T-helper 17 cell (primary cell): Measurements from ENCODE around the gene MFF. TPM values are rescaled to one million over a fixed set of nuclear protein-coding genes. Genes with fewer than 3 reads are reported as not detected.
A peak's percentile ranks its signal among the peaks of the same experiment; 100 is the strongest.
"Not testable (repeated sequence)": the region's sequence is repeated elsewhere in the genome, so short reads cannot be mapped to it uniquely, and the experiment has no call there.

Source experiments
- ATAC-seq: fragments of 150-1000 bp; cut with Tn5 transposase; 2 replicates; pipeline ENCODE4 v1.10.0; 2021; ENCODE audit warnings: mild to moderate bottlenecking, moderate library complexity
- DNase-seq, 3 donors: peaks; one replicate each; pipeline versions ENCODE4 v3.0.0 to v3.0.0-alpha.2; 2020 to 2021
- H3K9me3 ChIP-seq: one replicate; pipeline ENCODE4 v1.7.0; 2013; ENCODE audit warnings: low read length, mild to moderate bottlenecking; ENCODE audit not compliant: control insufficient read depth, poor library complexity, severe bottlenecking
- H3K27ac Mint-ChIP-seq: one replicate; pipeline ENCODE4 v1.8.0; 2022; ENCODE audit warnings: mild to moderate bottlenecking, moderate library complexity, mixed read lengths
- H3K27me3 Mint-ChIP-seq: one replicate; pipeline ENCODE4 v1.8.0; 2022; ENCODE audit warnings: mixed read lengths
- H3K36me3 Mint-ChIP-seq: one replicate; pipeline ENCODE4 v1.8.0; 2022; ENCODE audit warnings: low read depth, mixed read lengths
- H3K4me1 Mint-ChIP-seq: one replicate; pipeline ENCODE4 v1.8.0; 2022; ENCODE audit warnings: mild to moderate bottlenecking, mixed read lengths
- H3K4me3 Mint-ChIP-seq: one replicate; pipeline ENCODE4 v1.8.0; 2022; ENCODE audit warnings: mild to moderate bottlenecking, moderate library complexity, mixed read lengths
- total RNA-seq, 4 donors: library from RNA in 2 of 4; stranded (reverse) in 2 of 4; gene quantifications; one replicate each; pipeline ENCODE4 v1.2.3 and lab custom pipeline; 2022 to 2026

Gene MFF
- total RNA-seq, 2 donors from 2014 or later, result 47.7 to 49.3 TPM

DNA sequence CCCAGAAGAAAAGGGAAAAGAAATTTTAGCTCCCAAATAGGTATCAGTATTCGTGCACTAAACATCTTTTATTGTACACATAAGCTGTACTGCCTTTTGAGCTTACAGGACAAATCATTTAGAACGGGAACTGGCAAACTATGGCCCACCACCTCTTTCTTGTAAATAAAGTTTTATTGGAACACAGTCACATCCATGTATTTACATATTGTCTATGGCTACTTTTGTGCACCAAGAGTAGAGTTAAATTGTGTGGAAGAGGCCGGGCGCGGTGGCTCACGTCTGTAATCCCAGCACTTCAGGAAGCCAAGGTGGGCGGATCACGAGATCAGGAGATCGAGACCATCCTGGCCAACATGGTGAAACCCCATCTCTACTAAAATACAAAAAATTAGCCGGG is 48.3 kb downstream of the MFF start:
- Mint-ChIP-seq H3K36me3 (no peaks in the 10 kb centered on the region), H3K4me1 (peaks cover 2% of the 10 kb centered on the region), H3K4me3 (no peak overlapping the region), H3K27ac (peak overlapping the region; percentile 77), H3K27me3 (peaks cover 35% of the 10 kb centered on the region)
- no peaks in the 10 kb centered on the region for H3K9me3 ChIP-seq
- no peak for DNase-seq
- no peak for ATAC-seq

DNA sequence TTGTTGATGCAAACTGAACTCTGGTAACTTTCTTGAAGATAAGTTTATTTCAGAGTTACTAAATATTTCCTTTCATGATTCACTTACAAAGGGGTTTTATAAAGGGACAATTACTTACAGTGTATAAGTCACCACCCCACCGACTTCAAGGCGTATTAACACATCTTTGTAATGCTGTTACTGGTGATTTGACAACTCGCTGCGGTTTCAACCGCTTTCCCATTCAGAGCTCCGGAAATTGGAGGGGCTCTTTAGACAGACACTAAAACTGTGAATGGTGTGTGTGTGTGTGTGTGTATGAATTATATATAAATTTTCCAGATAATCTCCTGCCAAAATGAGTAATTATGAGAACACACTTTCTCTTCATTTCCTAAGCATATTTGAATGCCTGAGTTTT is 49.1 kb downstream of the MFF start:
- Mint-ChIP-seq H3K4me1 (peaks cover 2% of the 10 kb centered on the region), H3K27me3 (peaks cover 43% of the 10 kb centered on the region), H3K27ac (no peak overlapping the region), H3K36me3 (no peaks in the 10 kb centered on the region), H3K4me3 (no peak overlapping the region)
- no peaks in the 10 kb centered on the region for H3K9me3 ChIP-seq
- DNase-seq (no peak), ATAC-seq (peak; percentile 28)

DNA sequence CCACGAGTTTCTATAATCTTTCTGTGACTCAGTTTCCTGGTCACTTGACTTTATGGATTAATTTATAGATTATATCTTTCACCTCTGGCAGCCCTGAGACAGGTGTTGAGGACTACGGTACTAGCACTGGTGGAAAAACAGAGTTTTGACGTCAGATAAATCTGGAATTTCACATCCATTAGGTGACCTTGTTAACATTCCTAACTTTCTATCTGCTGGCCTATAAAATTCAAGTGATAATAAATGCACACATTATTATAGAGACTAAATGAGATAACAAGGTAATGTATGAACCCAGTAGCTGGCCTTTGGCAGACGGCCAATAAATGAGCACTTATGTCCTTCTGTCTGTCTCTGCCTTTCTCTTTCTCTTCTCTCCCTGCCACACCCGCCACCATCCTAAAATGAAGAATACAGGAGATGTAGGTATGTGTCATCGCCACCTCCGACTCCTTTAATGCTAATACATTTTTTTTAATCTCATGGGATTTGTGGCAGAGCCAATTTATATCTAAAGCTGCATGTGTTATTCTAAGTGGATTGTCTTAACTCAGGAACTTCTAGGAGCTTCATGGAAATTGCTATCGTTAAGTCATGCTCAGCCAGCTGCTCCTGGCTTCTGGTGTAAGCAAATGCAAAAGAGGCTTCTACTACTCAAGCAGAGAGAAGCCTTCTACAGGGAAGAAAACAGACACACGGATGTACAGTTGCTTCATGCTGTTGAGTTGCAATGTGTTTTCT is 51.8 kb downstream of the MFF start:
- no peaks in the 10 kb centered on the region for H3K9me3 ChIP-seq
- H3K27me3 Mint-ChIP-seq, result peaks cover 51% of the 10 kb centered on the region
- H3K4me1 Mint-ChIP-seq, result peaks cover 2% of the 10 kb centered on the region
- H3K27ac Mint-ChIP-seq, result no peak overlapping the region
- DNase-seq (no peak), ATAC-seq (no peak)
- H3K4me3 Mint-ChIP-seq, result no peak overlapping the region
- no peaks in the 10 kb centered on the region for H3K36me3 Mint-ChIP-seq

GRCh38 chr2:227377467-227378351 is 52.7 kb downstream of the MFF start:
- no peaks in the 10 kb centered on the region for H3K9me3 ChIP-seq
- ATAC-seq, result no peak
- H3K27me3 Mint-ChIP-seq, result peaks cover 51% of the 10 kb centered on the region
- H3K36me3 Mint-ChIP-seq, result no peaks in the 10 kb centered on the region
- DNase-seq, result no peak
- no peak overlapping the region for H3K27ac Mint-ChIP-seq
- H3K4me1 Mint-ChIP-seq, result peaks cover 2% of the 10 kb centered on the region
- no peak overlapping the region for H3K4me3 Mint-ChIP-seq

GRCh38 chr2:227378371-227378782 is 53.3 kb downstream of the MFF start:
- Mint-ChIP-seq H3K4me1 (peaks cover 2% of the 10 kb centered on the region), H3K36me3 (no peaks in the 10 kb centered on the region), H3K27me3 (peaks cover 52% of the 10 kb centered on the region), H3K27ac (no peak overlapping the region), H3K4me3 (no peak overlapping the region)
- no peak for DNase-seq
- no peaks in the 10 kb centered on the region for H3K9me3 ChIP-seq
- ATAC-seq, result no peak

GRCh38 chr2:227379095-227379494 is 54.0 kb downstream of the MFF start, which contains the start of gene TM4SF20:
TM4SF20 (minus strand) TSS chr2:227379306; CDS start chr2:227379268, 38 bp downstream.
- H3K4me3 Mint-ChIP-seq, result no peak within 1 kb of the TSS
- H3K27ac Mint-ChIP-seq, result no peak within 1 kb of the TSS
- no peaks in the 10 kb centered on the region for H3K9me3 ChIP-seq
- no peaks in the 10 kb centered on the region for H3K36me3 Mint-ChIP-seq
- ATAC-seq, result no peak
- peaks cover 58% of the 10 kb centered on the region for H3K27me3 Mint-ChIP-seq
- H3K4me1 Mint-ChIP-seq, result peaks cover 2% of the 10 kb centered on the region
- no peak for DNase-seq

DNA sequence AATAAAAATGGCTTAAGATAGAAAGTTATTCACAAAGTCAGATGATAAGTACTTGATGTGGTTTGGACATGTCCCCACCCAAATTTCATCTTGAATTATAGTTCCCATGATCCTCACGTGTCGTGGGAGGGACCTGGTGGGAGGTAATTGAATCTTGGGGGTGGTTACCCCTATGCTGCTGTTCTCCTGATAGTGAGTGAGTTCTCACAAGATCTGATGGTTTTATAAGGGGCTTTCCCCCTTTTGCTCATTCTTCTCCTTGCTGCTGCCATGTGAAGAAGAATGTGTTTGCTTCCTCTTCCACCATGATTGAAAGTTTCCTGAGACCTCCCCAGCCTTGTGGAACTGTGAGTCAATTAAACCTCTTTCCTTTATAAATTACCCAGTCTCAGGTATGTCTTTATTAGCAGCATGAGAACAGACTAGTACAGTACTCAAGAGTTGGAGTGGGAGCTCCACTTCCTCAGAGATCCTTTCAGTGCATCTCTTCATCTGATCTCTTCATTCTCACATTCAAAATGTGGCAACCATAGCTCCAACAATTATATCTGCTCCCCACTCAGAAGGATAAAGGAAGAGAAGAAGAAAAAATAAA is 57.3 kb downstream of the MFF start:
- not testable (repeated sequence) for H3K4me3 Mint-ChIP-seq, DNase-seq, H3K36me3 Mint-ChIP-seq, ATAC-seq, H3K4me1 Mint-ChIP-seq, H3K27ac Mint-ChIP-seq, H3K9me3 ChIP-seq
- H3K27me3 Mint-ChIP-seq, result peaks cover 50% of the 10 kb centered on the region

- Mint-ChIP-seq H3K4me1 (no peaks in the 10 kb centered on the region), H3K36me3 (no peaks in the 10 kb centered on the region), H3K27me3 (peaks cover 39% of the 10 kb centered on the region), H3K27ac (no peak overlapping the region), H3K4me3 (no peak overlapping the region)
- H3K9me3 ChIP-seq, result no peaks in the 10 kb centered on the region
- ATAC-seq (no peak), DNase-seq (no peak)
These were observed 58.6 kb downstream of the MFF start for GRCh38 chr2:227383686-227384085.

GRCh38 chr2:227386630-227387029 is 61.6 kb downstream of the MFF start:
- peaks cover 28% of the 10 kb centered on the region for H3K27me3 Mint-ChIP-seq
- ATAC-seq, result no peak

GRCh38 chr2:227387583-227387982 is 62.5 kb downstream of the MFF start, which contains the start of gene SCYGR1:
SCYGR1 (minus strand) TSS chr2:227387949; CDS start chr2:227387949, 0 bp downstream.
- DNase-seq, H3K9me3 ChIP-seq, H3K4me3 Mint-ChIP-seq, H3K27ac Mint-ChIP-seq, H3K4me1 Mint-ChIP-seq, H3K36me3 Mint-ChIP-seq, ATAC-seq: not testable (repeated sequence)
- H3K27me3 Mint-ChIP-seq, result peaks cover 24% of the 10 kb centered on the region

More at GRCh38 chr2:227386630-227387029, 61.6 kb downstream of the MFF start:
- no peak overlapping the region for H3K4me3 Mint-ChIP-seq
- no peaks in the 10 kb centered on the region for H3K36me3 Mint-ChIP-seq
- no peak overlapping the region for H3K27ac Mint-ChIP-seq
- no peak for DNase-seq
- no peaks in the 10 kb centered on the region for H3K9me3 ChIP-seq
- no peaks in the 10 kb centered on the region for H3K4me1 Mint-ChIP-seq

DNA sequence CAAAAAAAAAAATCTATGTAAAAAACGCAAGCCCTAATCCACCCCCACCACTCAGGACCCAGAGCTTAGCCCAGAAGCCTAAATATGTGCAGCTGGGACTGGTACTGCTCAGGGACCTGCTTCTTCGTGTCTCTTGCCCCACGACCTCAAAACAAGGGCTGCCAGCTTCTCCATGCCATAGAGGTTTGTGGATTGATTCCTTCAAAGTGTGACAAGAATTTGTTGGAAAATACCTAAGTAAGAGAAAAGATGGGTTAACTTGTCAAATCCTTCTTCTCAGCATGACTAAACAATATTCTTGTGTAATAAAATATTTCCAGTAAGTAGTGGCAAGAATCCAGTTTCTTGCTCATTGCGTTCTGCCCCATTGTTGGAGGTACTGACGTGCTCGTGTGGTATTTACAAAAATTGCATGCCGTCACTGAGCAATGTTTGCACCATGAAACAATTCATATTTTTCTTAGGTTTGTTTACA is 63.5 kb downstream of the MFF start:
- Mint-ChIP-seq H3K36me3 (no peaks in the 10 kb centered on the region), H3K4me3 (no peak overlapping the region), H3K27me3 (peaks cover 21% of the 10 kb centered on the region), H3K4me1 (no peaks in the 10 kb centered on the region), H3K27ac (no peak overlapping the region)
- DNase-seq (no peak), ATAC-seq (no peak)
- H3K9me3 ChIP-seq, result no peaks in the 10 kb centered on the region

DNA sequence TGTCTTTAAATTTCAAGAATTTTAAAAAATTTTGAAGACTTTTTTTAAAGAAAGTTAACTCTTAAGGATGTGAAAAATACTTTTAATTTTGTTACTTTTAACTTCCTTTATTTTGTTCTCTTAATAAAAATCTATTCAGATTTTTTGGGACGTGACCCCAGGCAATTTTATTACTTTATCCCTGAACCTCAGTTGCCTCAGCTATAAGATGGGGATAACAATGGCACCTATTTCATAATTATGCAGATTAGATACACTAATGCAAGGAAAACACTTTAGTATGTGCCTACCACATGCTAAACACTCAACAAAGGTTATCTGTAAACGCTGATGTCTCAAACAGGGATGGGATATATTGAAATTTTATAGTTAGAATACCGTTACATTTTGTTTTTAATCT is 64.2 kb downstream of the MFF start:
- H3K9me3 ChIP-seq, result no peaks in the 10 kb centered on the region
- Mint-ChIP-seq H3K4me1 (no peaks in the 10 kb centered on the region), H3K27me3 (peaks cover 17% of the 10 kb centered on the region), H3K36me3 (no peaks in the 10 kb centered on the region), H3K4me3 (no peak overlapping the region), H3K27ac (no peak overlapping the region)
- ATAC-seq (no peak), DNase-seq (no peak)

DNA sequence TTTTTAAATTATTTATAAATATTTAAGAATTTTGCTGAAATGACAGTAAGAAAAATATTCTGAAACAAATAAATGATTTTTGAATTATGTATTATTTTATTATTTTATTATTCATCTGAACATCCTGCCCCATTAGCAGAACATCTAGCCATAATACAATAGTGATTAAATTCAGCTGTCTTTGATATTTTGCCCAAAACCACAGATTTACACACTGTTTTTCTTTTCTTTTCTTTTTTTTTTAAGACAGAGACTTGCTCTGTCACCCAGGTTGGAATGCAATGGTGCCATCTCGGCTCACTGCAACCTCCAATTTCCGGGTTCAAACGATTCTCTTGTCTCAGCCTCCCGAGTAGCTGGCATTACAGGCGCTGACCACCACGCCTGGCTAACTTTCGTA is 64.6 kb downstream of the MFF start:
- no peak overlapping the region for H3K27ac Mint-ChIP-seq
- H3K4me1 Mint-ChIP-seq, result no peaks in the 10 kb centered on the region
- H3K4me3 Mint-ChIP-seq, result no peak overlapping the region
- H3K9me3 ChIP-seq, result no peaks in the 10 kb centered on the region
- peaks cover 17% of the 10 kb centered on the region for H3K27me3 Mint-ChIP-seq
- no peaks in the 10 kb centered on the region for H3K36me3 Mint-ChIP-seq
- ATAC-seq (no peak), DNase-seq (no peak)
